ENCODE data around the gene SSTR3. TPM values are rescaled to one million over a fixed set of nuclear protein-coding genes. Genes with fewer than 3 reads are reported as not detected.

SSTR3 gene
- total and polyA plus RNA-seq, 2 donors (not counting 1 experiment from before 2014, with no cell fraction given): 0.64 to 0.98 TPM

GRCh38 chr22:37178350-37179125, 33.7 kb downstream of the SSTR3 start:
- Histone ChIP-seq H3K9me3 (ENCODE audit: control extremely low read depth in 1 of 3, control insufficient read depth in 2 of 3, insufficient read depth in 1 of 3, low read length in 2 of 3) (peaks cover 0 to 5% (median 0%) of the 10 kb centered on the region in 3 donors), H3K27ac (ENCODE audit: low read length in 2 of 2) (no peak overlapping the region), H3K9ac (ENCODE audit: low read length) (no peak overlapping the region), H3K4me2 (replicated peaks; ENCODE audit: low read depth, low read length, poor library complexity, severe bottlenecking) (no peak overlapping the region), H3K27me3 (replicated peaks in 1 of 4; ENCODE audit: control extremely low read depth in 1 of 4, control insufficient read depth in 3 of 4, insufficient read depth in 4 of 4, low read length in 3 of 4) (peaks cover 0 to 18% (median 0%) of the 10 kb centered on the region in 4 experiments), H3K79me2 (ENCODE audit: control insufficient read depth, insufficient read depth, low read length) (no peaks in the 10 kb centered on the region), H2AFZ (ENCODE audit: insufficient read depth, low read depth, low read length, poor library complexity, severe bottlenecking) (no peak overlapping the region), H3K36me3 (replicated peaks in 1 of 2; ENCODE audit: control extremely low read depth in 1 of 2, control insufficient read depth in 1 of 2, extremely low read depth in 1 of 2, insufficient read depth in 2 of 2, low read length in 1 of 2) (no peaks in the 10 kb centered on the region), H4K20me1 (ENCODE audit: control insufficient read depth, insufficient read depth, low read length, poor library complexity, severe bottlenecking) (no peaks in the 10 kb centered on the region), H3K4me1 (ENCODE audit: control insufficient read depth in 2 of 2, insufficient read depth in 2 of 2, low read length in 2 of 2) (peaks cover 11 to 15% of the 10 kb centered on the region in 2 donors), H3K4me3 (ENCODE audit: control extremely low read depth in 1 of 5, extremely low read depth in 1 of 5, insufficient read depth in 1 of 5, low read depth in 2 of 5, low read length in 4 of 5) (no peak overlapping the region)
- 86% methylated on average over 17 of the region's 17 CpGs for whole genome bisulfite sequencing (ENCODE audit: insufficient coverage)
- Mint-ChIP-seq H3K9me3 (ENCODE audit: insufficient read depth) (no peaks in the 10 kb centered on the region), H3K27me3 (peaks cover 30% of the 10 kb centered on the region), H3K4me1 (peaks cover 13% of the 10 kb centered on the region), H3K4me3 (no peak overlapping the region), H3K27ac (no peak overlapping the region)
- ChIA-PET POLR2A (no interaction called here), CTCF (interaction anchor here (1.1 kb wide), 1 partner anchor 82 kb away, joined by 3 read pairs; no protein-coding TSS in a partner anchor)
- ATAC-seq (ENCODE audit: low read depth) (no peak), DNase-seq (no peak)
- intact Hi-C loops (cut with micrococcal nuclease): no loop called here
- TF ChIP-seq CTCF (IDR thresholded peaks at IDR 0.05): no peak
- no peak for TF ChIP-seq EZH2 (IDR thresholded peaks at IDR 0.05; ENCODE audit: borderline replicate concordance, insufficient read depth, low read depth, low read length, poor library complexity, severe bottlenecking)

DNA sequence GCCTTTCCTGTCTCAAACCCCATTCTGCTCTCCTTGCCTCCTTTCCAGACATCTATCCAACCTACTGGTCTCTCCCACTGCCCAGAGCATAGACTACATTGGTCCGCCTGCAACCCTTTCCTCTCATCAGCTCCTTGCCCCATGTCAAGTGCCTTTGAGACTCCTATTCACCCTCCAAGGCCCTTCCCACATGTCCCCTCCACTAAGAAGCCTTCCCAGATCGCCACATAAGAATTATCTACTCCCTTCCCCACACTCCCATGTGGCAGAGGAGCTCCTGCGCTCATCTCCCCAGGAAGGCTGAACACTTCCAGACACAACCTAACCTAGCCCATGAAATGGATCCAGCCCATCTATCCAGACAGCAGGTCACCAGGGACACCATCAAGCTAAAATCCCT, 34.5 kb downstream of the SSTR3 start:
- H3K4me3 ChIP-seq (ENCODE audit: control extremely low read depth in 1 of 5, extremely low read depth in 1 of 5, insufficient read depth in 1 of 5, low read depth in 2 of 5, low read length in 4 of 5): no peak overlapping the region
- Mint-ChIP-seq H3K9me3 (ENCODE audit: insufficient read depth) (no peaks in the 10 kb centered on the region), H3K4me3 (no peak overlapping the region), H3K27ac (no peak overlapping the region), H3K4me1 (peaks cover 13% of the 10 kb centered on the region), H3K27me3 (peaks cover 30% of the 10 kb centered on the region)
- ATAC-seq (ENCODE audit: low read depth) (no peak), DNase-seq (no peak)
- no peaks in the 10 kb centered on the region for H3K79me2 ChIP-seq (ENCODE audit: control insufficient read depth, insufficient read depth, low read length)
- TF ChIP-seq CTCF (IDR thresholded peaks at IDR 0.05) (no peak), EZH2 (IDR thresholded peaks at IDR 0.05; ENCODE audit: borderline replicate concordance, insufficient read depth, low read depth, low read length, poor library complexity, severe bottlenecking) (no peak)
- 91% methylated on average over 3 of the region's 3 CpGs for WGBS (ENCODE audit: insufficient coverage)
- peaks cover 0 to 19% (median 0%) of the 10 kb centered on the region in 4 experiments for H3K27me3 ChIP-seq (replicated peaks in 1 of 4; ENCODE audit: control extremely low read depth in 1 of 4, control insufficient read depth in 3 of 4, insufficient read depth in 4 of 4, low read length in 3 of 4)
- ChIA-PET POLR2A (no interaction called here), CTCF (no interaction called here)
- H3K9me3 ChIP-seq (ENCODE audit: control extremely low read depth in 1 of 3, control insufficient read depth in 2 of 3, insufficient read depth in 1 of 3, low read length in 2 of 3): peaks cover 0 to 5% (median 0%) of the 10 kb centered on the region in 3 donors
- intact Hi-C loops (cut with micrococcal nuclease): no loop called here
- no peak overlapping the region for H3K4me2 ChIP-seq (replicated peaks; ENCODE audit: low read depth, low read length, poor library complexity, severe bottlenecking)
- H3K36me3 ChIP-seq (replicated peaks in 1 of 2; ENCODE audit: control extremely low read depth in 1 of 2, control insufficient read depth in 1 of 2, extremely low read depth in 1 of 2, insufficient read depth in 2 of 2, low read length in 1 of 2): no peaks in the 10 kb centered on the region
- no peaks in the 10 kb centered on the region for H4K20me1 ChIP-seq (ENCODE audit: control insufficient read depth, insufficient read depth, low read length, poor library complexity, severe bottlenecking)
- H3K4me1 ChIP-seq (ENCODE audit: control insufficient read depth in 2 of 2, insufficient read depth in 2 of 2, low read length in 2 of 2): peaks cover 11 to 15% of the 10 kb centered on the region in 2 donors
- H2AFZ ChIP-seq (ENCODE audit: insufficient read depth, low read depth, low read length, poor library complexity, severe bottlenecking): no peak overlapping the region
- no peak overlapping the region for H3K27ac ChIP-seq (ENCODE audit: low read length in 2 of 2)
- no peak overlapping the region for H3K9ac ChIP-seq (ENCODE audit: low read length)

Measured in B cell (primary cell).